NCI-H226 (cell line): ENCODE data around the gene KRT4.
"Not testable (repeated sequence)": the region's sequence is repeated elsewhere in the genome, so short reads cannot be mapped to it uniquely, and the experiment has no call there.

ENCODE experiments used
- DNase-seq: peaks from one replicate; pipeline ENCODE4 v3.0.0-alpha.2; 2015

KRT4 gene

GRCh38 chr12:52769354-52769753, 44.6 kb downstream of the KRT4 start:
- DNase-seq = no peak

- no peak for DNase-seq
Measured at GRCh38 chr12:52768479-52769200, 45.3 kb downstream of the KRT4 start.

- DNase-seq = no peak
Measured at GRCh38 chr12:52767427-52767826, 46.5 kb downstream of the KRT4 start.

- no peak for DNase-seq
Measured at GRCh38 chr12:52767020-52767379, 46.9 kb downstream of the KRT4 start.

GRCh38 chr12:52766351-52767019, 47.4 kb downstream of the KRT4 start:
- DNase-seq = no peak

GRCh38 chr12:52765702-52766101, 48.2 kb downstream of the KRT4 start:
- no peak for DNase-seq

GRCh38 chr12:52763991-52764390, 49.9 kb downstream of the KRT4 start:
- DNase-seq = no peak

- DNase-seq = no peak
Measured at GRCh38 chr12:52763036-52763659, 50.8 kb downstream of the KRT4 start.

GRCh38 chr12:52761802-52762201, 52.1 kb downstream of the KRT4 start:
- DNase-seq = no peak

GRCh38 chr12:52761218-52761617, 52.7 kb downstream of the KRT4 start:
- DNase-seq = not testable (repeated sequence)

GRCh38 chr12:52760623-52761022, 53.3 kb downstream of the KRT4 start:
- no peak for DNase-seq

- DNase-seq = no peak
Measured at GRCh38 chr12:52759695-52760094, 54.2 kb downstream of the KRT4 start.

GRCh38 chr12:52759218-52759617, 54.7 kb downstream of the KRT4 start:
- DNase-seq = no peak

- no peak for DNase-seq
Measured at GRCh38 chr12:52757449-52758176, 56.3 kb downstream of the KRT4 start.
